GM19397 (cell line): ENCODE results near the gene TXNDC15.

Source experiments
- ATAC-seq: cut with Tn5 transposase; IDR thresholded peaks from one replicate; pipeline ENCODE4 v1.9.1; 2021; ENCODE audit warnings: mild to moderate bottlenecking, moderate library complexity; ENCODE audit not compliant: unreplicated experiment

TXNDC15 gene

GRCh38 chr5:134917070-134917815 is 43.1 kb downstream of the TXNDC15 start:
- ATAC-seq = no peak

- ATAC-seq = no peak
Measured at GRCh38 chr5:134918861-134919260, 44.7 kb downstream of the TXNDC15 start.

GRCh38 chr5:134920848-134921575 is 46.8 kb downstream of the TXNDC15 start:
- ATAC-seq = no peak

GRCh38 chr5:134932508-134932907 is 58.3 kb downstream of the TXNDC15 start:
- ATAC-seq = no peak

- ATAC-seq = no peak
Measured at GRCh38 chr5:134934202-134934601, 60.0 kb downstream of the TXNDC15 start.

GRCh38 chr5:134935711-134936602 is 61.8 kb downstream of the TXNDC15 start:
- no peak for ATAC-seq

- no peak for ATAC-seq
Measured at GRCh38 chr5:134937526-134937925, 63.4 kb downstream of the TXNDC15 start.

- no peak for ATAC-seq
Measured at GRCh38 chr5:134938030-134938429, 63.9 kb downstream of the TXNDC15 start.

GRCh38 chr5:134939500-134939899 is 65.3 kb downstream of the TXNDC15 start:
- ATAC-seq = no peak

- no peak for ATAC-seq
Measured at GRCh38 chr5:134943547-134943946, 69.4 kb downstream of the TXNDC15 start.

- ATAC-seq = no peak
Measured at GRCh38 chr5:134944630-134945029, 70.5 kb downstream of the TXNDC15 start.

- no peak for ATAC-seq
Measured at GRCh38 chr5:134945041-134945440, 70.9 kb downstream of the TXNDC15 start.

GRCh38 chr5:134948911-134949310 is 74.7 kb downstream of the TXNDC15 start:
- ATAC-seq = no peak

- no peak for ATAC-seq
Measured at GRCh38 chr5:134949316-134949715, 75.1 kb downstream of the TXNDC15 start.
